ENCODE results near the gene ZSCAN31. TPM values are rescaled to one million over a fixed set of nuclear protein-coding genes. Genes with fewer than 3 reads are reported as not detected.

The ZSCAN31 gene
- polyA plus RNA-seq, 4 donors: 9.1 to 11.0 (median 10.5) TPM

Other genes with a start within 250 kb of the ZSCAN31 start
- 10 to 100 TPM in 3 of 4 donors, 1 to 10 TPM in 1; 6.5 to 14.0 (median 10.8) TPM for gene ZSCAN16, start 211.5 kb downstream of the ZSCAN31 start, polyA plus RNA-seq (ENCODE audit: insufficient read length in 4 of 4)
- gene ZKSCAN8, start 194.3 kb downstream of the ZSCAN31 start, polyA plus RNA-seq (ENCODE audit: insufficient read length in 4 of 4): 10 to 100 TPM; 38.5 to 45.6 (median 42.0) TPM
- 10 to 100 TPM; 27.7 to 38.5 (median 30.7) TPM for gene ZSCAN9, start 110.9 kb downstream of the ZSCAN31 start, polyA plus RNA-seq (ENCODE audit: insufficient read length in 4 of 4)
- gene ZKSCAN4, start 83.9 kb downstream of the ZSCAN31 start, polyA plus RNA-seq (ENCODE audit: insufficient read length in 4 of 4): 10 to 100 TPM; 10.6 to 12.2 (median 11.8) TPM
- gene NKAPL, start 76.9 kb downstream of the ZSCAN31 start, polyA plus RNA-seq (ENCODE audit: insufficient read length in 4 of 4): 1 to 10 TPM in 3 of 4 donors, under 1 TPM in 1; 0.91 to 3.0 (median 2.3) TPM
- gene ZSCAN26, start 69.0 kb downstream of the ZSCAN31 start, polyA plus RNA-seq (ENCODE audit: insufficient read length in 4 of 4): 10 to 100 TPM; 36.4 to 40.3 (median 37.8) TPM
- 10 to 100 TPM in 3 of 4 donors, 1 to 10 TPM in 1; 9.6 to 12.3 (median 10.8) TPM for gene PGBD1, start 54.6 kb downstream of the ZSCAN31 start, polyA plus RNA-seq (ENCODE audit: insufficient read length in 4 of 4)
- 10 to 100 TPM in 2 of 4 donors, 1 to 10 TPM in 2; 8.8 to 12.2 (median 10.4) TPM for gene ZKSCAN3, start 13.8 kb upstream of the ZSCAN31 start, polyA plus RNA-seq (ENCODE audit: insufficient read length in 4 of 4)
- 10 to 100 TPM; 10.9 to 16.8 (median 15.0) TPM for gene ZSCAN12, start 63.6 kb upstream of the ZSCAN31 start, polyA plus RNA-seq (ENCODE audit: insufficient read length in 4 of 4)
- gene ZSCAN23, start 107.3 kb upstream of the ZSCAN31 start, polyA plus RNA-seq (ENCODE audit: insufficient read length in 4 of 4): 10 to 100 TPM; 13.1 to 17.8 (median 15.3) TPM
- not detected for gene GPX6, start 179.6 kb upstream of the ZSCAN31 start, polyA plus RNA-seq (ENCODE audit: insufficient read length in 4 of 4)
- not detected for gene GPX5, start 189.7 kb upstream of the ZSCAN31 start, polyA plus RNA-seq (ENCODE audit: insufficient read length in 4 of 4)

Data from left renal pelvis (tissue), 4 donors.